Nucleus accumbens (tissue), 56 donors: ENCODE data around the gene PLEKHA4.
"Not testable (repeated sequence)": the region's sequence is repeated elsewhere in the genome, so short reads cannot be mapped to it uniquely, and the experiment has no call there.

ENCODE experiments used
- DNase-seq, 56 donors: peaks; one replicate each; lab custom pipeline; 2025; lab: John Stamatoyannopoulos, UW

Gene PLEKHA4

DNA sequence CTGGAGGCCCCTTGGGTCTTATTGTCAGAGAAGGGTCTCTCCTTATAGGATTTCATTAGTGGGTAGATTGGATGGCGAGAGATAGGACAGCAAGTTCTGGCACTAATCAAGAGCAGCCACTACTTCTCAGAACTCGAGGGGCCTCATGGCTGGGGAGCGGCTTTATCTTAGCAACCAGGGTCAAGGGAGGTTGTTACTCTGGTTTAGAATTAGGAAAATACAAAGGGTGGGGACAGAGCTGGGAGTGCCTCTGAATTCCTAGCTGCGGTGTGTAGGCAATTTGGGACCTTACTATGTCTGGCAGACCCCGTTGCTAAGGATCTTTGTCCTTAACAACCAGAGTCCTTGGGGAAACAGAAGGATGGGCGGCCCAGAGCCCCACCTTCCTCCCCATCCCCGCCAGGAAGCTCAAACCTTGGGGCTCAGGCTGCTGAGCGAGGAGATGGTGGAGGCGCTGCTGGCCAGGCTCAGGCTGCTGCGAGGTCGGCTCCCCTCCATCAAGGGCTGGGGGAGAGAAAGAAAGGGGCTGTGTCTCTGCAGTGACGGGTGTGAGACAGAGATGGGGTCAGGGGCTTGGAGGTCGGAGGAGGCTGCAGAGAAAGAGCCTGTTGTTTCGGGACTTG lies 1.2 kb downstream of the PLEKHA4 start:
- no peak for DNase-seq

DNA sequence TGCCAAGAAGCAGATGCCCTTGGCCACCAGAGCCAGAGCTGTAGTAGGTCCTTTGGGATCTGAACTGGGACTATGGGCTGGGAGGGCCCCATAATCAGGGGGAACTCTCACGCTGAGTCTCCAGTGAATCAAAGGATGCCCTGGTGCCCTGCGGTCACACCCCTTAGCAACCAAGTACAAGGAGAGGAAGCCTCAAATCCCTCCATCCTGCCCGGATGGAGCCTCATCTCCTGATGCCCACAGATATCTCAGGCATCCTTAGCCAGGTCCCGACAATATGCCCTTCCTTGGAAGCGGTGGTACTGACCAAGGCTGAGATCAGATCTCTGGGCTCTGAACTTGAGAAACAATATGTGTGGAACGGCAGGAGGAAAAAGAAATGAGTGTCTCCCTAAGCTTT lies 1.7 kb downstream of the PLEKHA4 start:
- DNase-seq, result no peak

DNA sequence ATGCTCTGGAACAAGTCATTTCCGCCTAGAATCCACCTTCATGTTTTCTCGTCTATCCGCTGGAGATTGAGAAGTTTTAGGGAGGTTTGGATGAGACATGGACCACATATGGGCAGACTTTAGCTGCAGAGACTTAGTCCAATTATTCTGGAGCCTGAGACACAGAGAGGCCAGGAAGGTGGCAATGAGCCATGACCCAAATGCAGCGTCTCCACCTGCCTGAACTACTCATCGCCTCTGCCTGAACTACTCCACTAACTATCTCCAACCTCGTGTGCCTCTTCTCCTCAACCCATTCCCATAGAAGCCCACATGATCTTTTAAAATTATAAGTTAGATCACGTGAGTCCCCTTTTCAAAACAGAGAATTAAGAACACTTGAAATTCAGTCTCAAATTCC lies 5.6 kb downstream of the PLEKHA4 start:
- no peak for DNase-seq

DNA sequence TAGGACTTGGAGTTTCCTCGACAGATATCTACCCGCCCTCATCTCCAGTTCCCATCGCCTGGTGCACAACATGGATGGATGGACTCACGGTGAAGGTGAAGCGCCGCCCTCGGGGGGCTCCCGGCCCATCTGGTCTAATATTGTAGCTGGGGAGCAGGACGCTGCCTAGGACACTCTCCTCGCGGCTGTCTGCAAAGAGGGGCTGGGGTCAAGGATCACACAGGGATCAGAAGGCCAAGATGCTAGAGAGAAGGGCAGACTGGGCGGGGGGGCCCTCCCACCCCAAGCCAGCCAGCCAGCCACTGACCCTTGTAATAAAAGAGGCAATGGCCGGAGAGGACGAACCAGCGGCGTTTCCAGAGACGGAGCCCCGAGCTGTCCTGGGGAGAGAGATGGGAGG lies 7.1 kb downstream of the PLEKHA4 start:
- no peak for DNase-seq

DNA sequence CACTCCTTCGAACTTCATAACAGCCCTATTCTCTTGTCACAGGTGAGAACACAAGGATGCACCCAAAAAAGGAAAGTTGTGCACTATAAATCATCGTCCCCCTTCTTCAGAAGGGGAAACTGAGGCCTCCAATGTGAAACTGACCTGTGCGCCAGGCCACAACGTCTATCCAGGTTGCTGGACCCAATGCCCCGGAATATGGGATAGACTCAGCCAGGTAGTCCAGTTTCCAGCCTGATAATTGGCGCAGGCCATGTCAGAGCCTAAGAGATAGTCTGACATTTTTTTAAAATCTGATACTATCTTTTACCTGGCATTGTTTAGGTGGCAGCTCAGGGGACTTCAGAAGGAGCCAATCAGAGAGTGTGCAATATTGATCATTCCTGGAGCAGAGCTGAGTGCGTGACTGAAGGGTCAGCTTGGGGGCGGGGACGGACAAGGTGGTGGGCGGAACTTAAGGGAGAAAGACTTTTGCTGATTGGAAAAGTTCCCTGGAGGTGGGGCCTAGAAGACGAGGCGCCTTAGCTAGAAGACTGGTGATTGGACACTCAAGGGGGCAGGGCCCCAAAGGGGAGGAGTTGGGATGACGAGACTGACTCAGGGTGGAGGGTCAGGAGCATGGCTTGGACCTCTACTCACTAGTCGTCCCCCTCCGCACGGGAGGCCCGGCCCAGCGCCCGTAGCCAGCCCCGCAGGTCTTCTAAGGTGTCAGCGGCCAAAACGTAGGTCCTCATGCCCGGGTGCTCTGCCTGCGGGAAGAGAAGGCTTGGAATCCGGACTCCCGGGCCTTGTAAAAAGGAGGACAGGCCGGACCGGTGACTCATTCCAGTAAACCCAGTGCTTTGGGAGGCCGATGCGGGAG lies 8.5 kb downstream of the PLEKHA4 start:
- peak in 3 of 56 donors; percentile 5 to 51 (median 11) for DNase-seq

DNA sequence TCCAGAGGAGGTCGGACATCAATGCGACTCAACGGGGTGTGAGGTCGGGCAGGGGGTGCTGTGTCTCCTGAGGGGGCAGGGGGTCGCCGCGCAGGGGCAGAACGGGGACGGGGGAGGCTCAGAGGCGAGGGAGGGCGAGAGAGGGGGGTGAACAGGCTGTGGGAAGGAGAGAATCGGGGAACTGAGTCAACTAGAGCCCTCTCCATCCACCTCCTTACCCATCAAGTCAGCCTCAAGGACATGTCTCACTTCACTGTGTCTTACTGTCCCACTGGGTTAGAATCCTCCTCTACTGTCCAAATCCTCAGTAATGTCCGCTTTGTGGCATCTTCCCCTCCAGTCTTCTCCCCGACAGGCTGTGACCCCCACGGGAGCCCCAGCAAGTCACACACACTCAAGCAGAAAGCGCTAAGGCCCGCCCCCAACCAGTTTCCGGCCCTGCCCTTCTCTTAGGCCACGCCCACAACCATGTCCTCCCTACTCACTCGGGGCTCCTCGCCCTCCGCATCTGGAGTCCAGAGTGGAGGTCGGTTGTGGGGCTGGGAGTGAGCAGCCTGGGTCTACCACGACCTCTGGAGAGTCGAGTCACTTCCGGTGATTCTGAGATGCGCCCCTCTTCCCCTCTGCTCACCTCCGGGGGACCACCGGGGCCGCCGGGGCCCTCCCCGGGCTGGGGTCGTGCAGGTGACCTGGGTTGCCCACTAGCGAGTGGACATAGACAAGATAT lies 9.3 kb downstream of the PLEKHA4 start:
- DNase-seq, result peak in 4 of 56 donors; percentile 1 to 8 (median 3)

DNA sequence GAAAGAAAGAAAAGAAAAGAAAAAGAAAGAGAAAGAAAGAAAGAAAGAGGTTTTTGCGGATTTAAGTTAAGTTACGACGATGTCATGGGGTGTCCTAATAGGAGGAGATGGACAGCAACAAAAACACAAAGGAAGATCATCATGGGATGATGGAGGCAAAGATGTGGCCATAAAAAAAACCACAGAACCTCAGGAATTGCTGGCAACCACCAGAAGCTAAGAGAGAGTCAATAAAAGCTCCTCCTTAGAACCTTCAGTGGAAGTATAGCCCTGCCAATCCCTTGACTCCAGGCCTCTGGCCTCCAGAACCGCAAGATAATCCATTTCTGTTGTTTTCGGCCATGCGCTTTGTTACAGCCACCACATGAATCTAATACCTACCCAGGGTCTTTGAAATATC lies 11.5 kb downstream of the PLEKHA4 start:
- no peak for DNase-seq

DNA sequence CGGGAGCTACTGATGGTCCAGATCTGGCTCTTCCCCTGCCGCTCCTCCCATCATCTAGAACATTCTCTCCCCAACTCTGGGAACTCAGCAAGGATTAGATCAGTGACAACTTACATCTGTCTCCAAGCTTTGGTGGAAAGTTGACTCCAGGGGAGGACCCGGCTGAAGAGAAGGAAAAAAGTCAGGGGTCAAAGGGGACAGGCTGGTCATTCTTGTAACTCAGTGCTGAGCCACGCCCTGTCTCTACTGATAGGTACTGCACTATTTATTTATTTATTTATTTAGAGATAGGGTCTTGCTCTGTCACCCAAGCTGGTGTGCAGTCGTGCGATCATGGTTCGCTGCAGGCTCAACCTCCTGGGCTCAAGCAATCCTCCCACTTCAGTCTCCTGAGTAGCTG lies 14.3 kb downstream of the PLEKHA4 start:
- no peak for DNase-seq

DNA sequence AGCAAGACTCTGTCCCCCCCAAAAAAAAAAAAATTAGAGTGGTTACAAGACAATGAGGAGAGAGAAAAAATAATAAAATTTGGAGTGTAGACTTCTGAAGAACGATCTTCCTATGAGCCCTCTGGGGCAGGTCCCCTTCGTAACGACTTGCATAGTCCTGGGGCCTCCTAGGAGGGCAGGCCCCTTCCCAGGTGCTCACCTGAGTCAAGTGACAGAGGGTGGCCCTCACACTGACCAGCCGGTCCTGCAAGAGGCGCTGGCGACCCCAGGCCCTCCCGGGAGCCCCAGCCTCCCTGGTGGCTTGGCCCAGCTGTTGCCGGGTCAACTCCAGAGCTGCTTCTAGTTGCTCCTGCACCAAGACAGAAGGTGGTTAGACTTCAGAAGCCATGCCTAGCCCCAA lies 14.9 kb downstream of the PLEKHA4 start:
- no peak for DNase-seq

DNA sequence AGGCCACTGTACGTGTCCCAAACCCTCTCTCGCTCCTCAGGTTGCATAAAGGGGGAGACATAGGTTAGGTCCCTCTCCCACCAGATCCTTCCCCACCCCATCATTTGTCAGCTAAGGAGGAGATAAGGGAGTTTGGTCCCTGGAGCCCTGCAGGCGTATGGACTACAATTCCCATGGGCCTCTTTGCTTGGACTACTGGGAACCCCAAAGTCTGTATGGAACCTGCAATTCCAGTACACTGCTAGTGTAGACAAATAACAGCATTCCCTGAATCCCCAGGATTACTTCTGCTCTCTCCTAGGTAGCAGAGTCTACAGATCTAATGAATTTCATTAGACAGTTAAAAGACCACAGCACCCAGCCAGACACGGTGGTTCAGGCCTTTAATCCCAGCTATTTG lies 16.1 kb downstream of the PLEKHA4 start:
- no peak for DNase-seq

DNA sequence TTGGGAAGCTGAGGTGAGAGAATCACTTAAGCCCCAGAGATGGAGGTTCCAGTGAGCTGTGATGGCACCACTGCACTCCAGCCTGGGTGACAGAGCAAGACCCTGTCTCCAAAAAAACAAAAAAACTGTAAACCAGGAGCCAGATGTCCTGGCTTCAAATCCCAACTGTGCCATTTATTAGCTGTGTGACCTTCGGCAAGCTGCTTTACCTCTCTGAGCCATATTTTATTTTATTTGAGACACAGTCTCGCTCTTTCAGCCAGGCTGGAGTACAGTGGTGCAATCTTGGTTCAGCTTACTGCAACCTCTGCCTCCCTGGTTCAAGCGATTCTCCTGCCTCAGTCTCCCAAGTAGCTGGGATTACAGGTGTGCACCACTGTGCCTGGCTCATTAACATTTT lies 21.8 kb downstream of the PLEKHA4 start:
- not testable (repeated sequence) for DNase-seq

DNA sequence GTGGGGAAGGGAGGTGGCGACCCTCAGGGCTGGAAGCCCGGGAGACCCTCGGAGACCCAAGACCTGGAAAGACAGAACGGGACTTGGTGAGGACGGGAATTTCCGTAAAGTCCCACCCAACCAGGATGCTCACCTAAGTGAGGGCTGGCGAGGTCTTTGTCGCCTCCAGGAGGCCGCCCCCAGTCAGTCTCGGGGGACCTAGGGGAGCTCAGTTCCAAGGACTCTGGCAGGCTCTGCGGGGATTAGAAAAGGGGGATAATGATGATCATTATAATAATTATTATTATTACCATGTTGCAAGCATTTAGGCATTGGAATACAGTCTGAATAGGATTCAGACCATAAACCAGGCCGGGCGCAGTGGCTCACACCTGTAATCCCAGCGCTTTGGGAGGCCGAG lies 23.0 kb downstream of the PLEKHA4 start:
- no peak for DNase-seq

DNA sequence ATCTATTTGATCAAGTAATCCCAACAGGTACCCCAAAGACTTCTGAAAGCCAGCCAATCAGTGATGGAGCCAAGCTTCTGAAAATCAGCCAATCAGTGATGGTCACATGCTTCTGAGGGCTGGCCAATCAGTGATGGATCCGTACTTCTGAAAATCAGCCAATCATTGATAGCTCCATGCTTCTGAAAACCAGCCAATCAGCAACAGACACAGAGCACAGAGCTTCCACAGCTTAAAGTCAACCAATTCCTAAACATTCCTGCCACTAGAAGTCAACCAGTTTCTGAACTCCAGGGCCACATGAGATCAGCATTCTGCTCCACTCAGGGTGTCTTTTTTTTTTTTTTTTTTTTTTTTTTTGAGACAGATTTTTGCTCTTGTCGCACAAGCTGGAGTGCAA lies 23.9 kb downstream of the PLEKHA4 start:
- DNase-seq, result no peak

DNA sequence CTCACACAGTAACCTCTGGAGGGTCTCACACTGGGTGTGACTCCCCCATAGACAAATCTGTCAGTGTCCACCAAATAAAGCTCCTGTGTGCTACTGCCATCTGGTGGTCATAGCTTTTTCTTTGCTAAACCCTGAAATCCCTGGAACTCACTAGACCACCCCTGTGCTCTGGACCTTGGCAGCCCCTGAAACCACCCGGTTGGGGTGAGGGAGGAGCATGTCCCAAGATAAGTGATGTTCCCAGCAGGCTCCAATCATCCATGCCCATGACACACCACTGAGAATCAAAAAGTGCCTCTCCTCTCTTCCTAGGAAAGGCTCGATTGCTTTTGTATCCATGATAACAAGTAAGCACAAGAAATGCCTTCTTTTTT lies 25.6 kb downstream of the PLEKHA4 start:
- peak in 29 of 56 donors; percentile 0 to 53 (median 23) for DNase-seq

DNA sequence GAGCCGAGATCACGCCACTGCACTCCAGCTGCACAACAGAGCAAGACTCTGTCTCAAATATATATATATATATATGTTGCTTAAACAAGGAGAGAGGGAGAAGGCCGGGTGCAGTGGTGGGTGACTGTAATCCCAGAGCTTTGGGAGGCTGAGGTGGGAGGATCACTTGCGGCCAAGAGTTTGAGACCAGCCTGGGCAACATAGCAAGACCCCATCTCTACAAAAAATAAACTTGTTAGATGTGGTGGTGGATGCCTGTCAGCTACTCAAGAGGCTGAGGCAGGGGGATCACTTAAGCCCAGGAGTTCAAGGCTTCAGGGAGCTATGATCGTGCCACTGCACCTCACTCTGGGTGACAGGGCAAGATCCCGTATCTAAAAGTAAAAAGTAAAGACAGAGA lies 26.8 kb downstream of the PLEKHA4 start:
- DNase-seq, result no peak

DNA sequence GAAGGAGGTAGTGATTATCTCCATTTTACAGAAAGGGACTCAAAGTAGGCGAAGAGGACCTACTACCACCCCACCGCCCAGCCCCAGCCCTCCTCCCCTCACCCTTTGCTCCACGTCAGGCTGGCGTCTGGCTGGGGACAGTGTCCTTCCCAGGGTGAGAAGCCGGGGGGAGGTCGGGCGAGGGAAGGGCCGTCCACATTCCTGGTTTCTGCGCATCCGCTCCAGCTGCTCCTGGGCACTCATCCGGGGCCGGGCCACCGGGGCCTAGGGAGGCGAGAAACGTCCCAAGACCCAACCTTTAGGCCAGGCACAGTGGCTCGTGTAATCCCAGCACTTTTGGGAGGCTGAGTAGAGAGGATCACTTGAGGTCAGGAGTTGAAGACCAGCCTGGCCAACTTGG lies 27.4 kb downstream of the PLEKHA4 start:
- no peak for DNase-seq

DNA sequence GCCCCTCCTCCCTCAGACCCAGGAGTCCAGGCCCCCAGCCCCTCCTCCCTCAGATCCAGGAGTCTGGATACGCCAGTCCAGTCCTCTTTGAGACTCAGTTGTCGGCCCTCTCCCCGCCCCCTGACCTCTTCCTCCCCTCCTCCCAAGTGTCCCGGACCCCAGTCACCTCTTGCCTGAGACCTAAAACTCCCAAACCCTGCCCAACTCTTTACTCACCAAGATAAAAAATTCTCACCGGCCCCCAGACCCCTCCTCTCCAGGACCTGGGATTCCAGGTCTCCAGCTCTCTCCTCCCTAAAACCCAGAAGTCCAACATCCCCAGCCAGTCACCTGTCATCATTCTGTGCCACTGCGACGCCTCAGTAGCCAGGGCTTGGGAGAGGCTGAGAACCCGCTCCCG lies 30.7 kb downstream of the PLEKHA4 start:
- DNase-seq, result peak in 1 of 56 donors; percentile 21

DNA sequence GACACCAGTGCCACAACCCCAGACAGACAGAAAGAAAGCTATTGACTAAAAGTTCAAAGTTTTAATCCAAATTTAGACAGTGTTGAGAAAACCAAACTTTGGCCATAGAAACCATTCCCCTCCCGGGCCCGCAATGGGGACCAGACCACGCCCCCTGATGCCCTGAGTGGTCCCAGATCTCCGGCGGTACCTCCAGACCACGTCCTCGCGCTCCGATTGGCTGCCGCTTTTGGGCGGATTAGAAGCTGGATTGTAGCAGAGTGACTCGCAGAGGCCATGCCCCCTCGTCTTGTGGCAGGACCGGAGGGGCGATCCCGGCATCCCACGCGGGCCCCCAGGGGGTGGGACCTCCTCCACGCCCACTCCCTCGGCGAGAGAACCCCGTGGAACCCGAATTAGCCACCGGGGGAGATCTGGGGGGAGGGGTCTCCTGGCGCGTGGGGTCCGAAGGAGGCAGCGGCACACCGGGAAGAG lies 31.3 kb downstream of the PLEKHA4 start:
- DNase-seq, result peak in 55 of 56 donors; percentile 9 to 90 (median 67)

DNA sequence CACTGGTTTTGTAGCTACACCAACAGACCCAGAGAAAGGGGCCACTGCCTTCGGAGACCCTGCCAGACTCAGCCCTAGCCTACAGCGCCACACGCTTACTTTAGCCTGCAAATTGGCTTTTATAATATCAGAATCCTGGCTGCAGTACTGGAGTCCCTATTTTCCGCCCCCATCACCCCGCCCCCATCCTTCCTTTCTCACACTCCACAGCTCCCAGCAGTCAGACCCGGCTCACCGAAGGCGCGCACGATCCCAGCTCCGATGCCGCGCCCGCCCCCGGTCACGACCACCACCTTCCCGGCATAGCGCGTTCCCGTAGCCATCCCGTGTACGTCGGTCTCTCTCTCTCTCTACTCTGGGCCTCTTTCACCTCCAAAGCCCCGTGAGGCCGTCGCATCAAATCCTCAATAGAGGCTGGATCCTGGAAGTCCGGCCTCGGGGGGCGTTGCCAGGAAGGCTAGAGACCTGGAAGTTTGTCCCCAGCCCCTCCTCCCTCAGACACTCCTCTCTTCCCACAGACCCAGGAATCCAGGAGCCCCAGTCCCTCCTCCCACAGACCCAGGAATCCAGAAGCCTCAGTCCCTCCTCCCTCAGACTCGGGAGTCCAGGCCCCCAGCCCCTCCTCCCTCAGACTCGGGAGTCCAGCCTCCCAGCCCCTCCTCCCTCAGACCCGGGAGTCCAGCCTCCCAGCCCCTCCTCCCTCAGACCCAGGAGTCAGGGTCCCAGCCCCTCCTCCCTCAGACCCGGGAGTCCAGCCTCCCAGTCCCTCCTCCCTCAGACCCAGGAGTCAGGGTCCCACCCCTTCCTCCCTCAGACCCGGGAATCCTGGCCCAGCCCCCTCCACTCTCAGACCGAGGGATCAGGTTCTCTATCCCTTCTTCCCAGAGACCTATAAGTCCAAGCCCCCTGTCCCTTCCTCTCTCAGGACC lies 32.1 kb downstream of the PLEKHA4 start, which contains the start of gene HSD17B14:
TSS of gene HSD17B14 (minus strand) at position 403 of the 929 bp plus-strand sequence. CDS start at position 323, 80 bp downstream.
- peak in 38 of 56 donors; percentile 1 to 64 (median 44) for DNase-seq

DNA sequence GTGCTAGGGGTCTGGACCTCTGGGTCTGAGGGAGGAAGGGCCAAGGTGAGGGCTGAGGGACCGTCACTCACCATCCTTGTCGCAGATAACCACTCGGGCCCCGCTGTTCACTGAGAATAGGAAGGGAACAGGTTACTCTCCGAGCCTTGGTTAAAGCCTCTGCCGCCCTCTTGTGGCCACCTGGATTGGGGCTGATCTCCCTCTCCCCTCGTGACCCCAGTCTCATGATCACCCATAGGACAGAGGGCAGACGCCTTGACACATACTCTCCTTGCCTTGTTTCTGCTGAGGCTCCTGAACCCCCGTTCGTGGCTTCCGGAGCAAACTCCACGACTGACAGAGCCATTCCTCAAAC lies 32.7 kb downstream of the PLEKHA4 start:
- peak in 55 of 56 donors; percentile 36 to 95 (median 79) for DNase-seq
